ENCODE measurements around the gene KCNQ1OT1. TPM values are rescaled to one million over a fixed set of nuclear protein-coding genes. Genes with fewer than 3 reads are reported as not detected.

KCNQ1OT1 gene
- total and polyA plus RNA-seq, 4 donors: 0.05 to 4.9 (median 0.61) TPM

GRCh38 chr11:2694495-2694894, 5.3 kb downstream of the KCNQ1OT1 start:
- H3K27ac ChIP-seq (ENCODE audit: low read depth in 1 of 2, low read length in 2 of 2): no peak overlapping the region
- H3K27me3 ChIP-seq (ENCODE audit: control insufficient read depth in 4 of 4, insufficient read depth in 4 of 4, low read length in 3 of 4): no peaks in the 10 kb centered on the region
- H3K4me1 ChIP-seq (ENCODE audit: control insufficient read depth in 4 of 4, insufficient read depth in 4 of 4, low read length in 3 of 4): peaks cover 0 to 18% (median 7%) of the 10 kb centered on the region in 4 donors
- H3K9me3 ChIP-seq (ENCODE audit: control insufficient read depth in 4 of 4, low read length in 3 of 4): no peaks in the 10 kb centered on the region
- no peak overlapping the region for H3K9ac ChIP-seq (ENCODE audit: low read depth in 1 of 2, low read length in 2 of 2)
- H3K36me3 ChIP-seq (ENCODE audit: control insufficient read depth in 4 of 4, insufficient read depth in 3 of 4, low read depth in 1 of 4, low read length in 3 of 4): no peaks in the 10 kb centered on the region
- WGBS: 84% methylated on average over 7 of the region's 7 CpGs
- TF ChIP-seq HNF4G (IDR thresholded peaks at IDR 0.05): no peak
- TF ChIP-seq REST (IDR thresholded peaks at IDR 0.05): no peak
- no peak for TF ChIP-seq TAF1 (conservative IDR thresholded peaks at IDR 0.05)
- TF ChIP-seq MAX (IDR thresholded peaks at IDR 0.05): no peak
- no peak overlapping the region for H3K4me3 ChIP-seq (ENCODE audit: low read depth in 1 of 3, low read length in 3 of 3)
- DNase-seq (ENCODE audit: low spot score): no peak

GRCh38 chr11:2693271-2694261, 6.2 kb downstream of the KCNQ1OT1 start:
- TF ChIP-seq ATF3 (IDR thresholded peaks at IDR 0.05) (no peak), REST (IDR thresholded peaks at IDR 0.05) (no peak), HNF4A (conservative IDR thresholded peaks at IDR 0.05) (no peak), RXRA (IDR thresholded peaks at IDR 0.05) (no peak), MAX (IDR thresholded peaks at IDR 0.05) (no peak), FOXA2 (IDR thresholded peaks at IDR 0.05) (no peak), NR2F2 (IDR thresholded peaks at IDR 0.05) (no peak), JUND (IDR thresholded peaks at IDR 0.05) (no peak), CTCF (IDR thresholded peaks at IDR 0.05; ENCODE audit: low read depth, low read length, missing input control) (no peak), ZBTB33 (IDR thresholded peaks at IDR 0.05) (no peak), YY1 (IDR thresholded peaks at IDR 0.05) (no peak)

More at GRCh38 chr11:2693271-2694261, 6.2 kb downstream of the KCNQ1OT1 start:
- Histone ChIP-seq H3K27ac (ENCODE audit: low read depth in 1 of 2, low read length in 2 of 2) (no peak overlapping the region), H3K4me1 (ENCODE audit: control insufficient read depth in 4 of 4, insufficient read depth in 4 of 4, low read length in 3 of 4) (peaks cover 0 to 18% (median 5%) of the 10 kb centered on the region in 4 donors), H3K9me3 (ENCODE audit: control insufficient read depth in 4 of 4, low read length in 3 of 4) (no peaks in the 10 kb centered on the region), H3K4me3 (ENCODE audit: low read depth in 1 of 3, low read length in 3 of 3) (no peak overlapping the region), H3K27me3 (ENCODE audit: control insufficient read depth in 4 of 4, insufficient read depth in 4 of 4, low read length in 3 of 4) (no peaks in the 10 kb centered on the region), H3K36me3 (ENCODE audit: control insufficient read depth in 4 of 4, insufficient read depth in 3 of 4, low read depth in 1 of 4, low read length in 3 of 4) (no peaks in the 10 kb centered on the region), H3K9ac (ENCODE audit: low read depth in 1 of 2, low read length in 2 of 2) (no peak overlapping the region)
- no peak for DNase-seq (ENCODE audit: low spot score)
- WGBS: 90% methylated on average over 18 of the region's 18 CpGs
